ENCODE results near the gene ZNF565. TPM values are rescaled to one million over a fixed set of nuclear protein-coding genes. Genes with fewer than 3 reads are reported as not detected.

Gene ZNF565
- total RNA-seq, 1 experiment from 2014 or later, result 3.0 TPM

DNA sequence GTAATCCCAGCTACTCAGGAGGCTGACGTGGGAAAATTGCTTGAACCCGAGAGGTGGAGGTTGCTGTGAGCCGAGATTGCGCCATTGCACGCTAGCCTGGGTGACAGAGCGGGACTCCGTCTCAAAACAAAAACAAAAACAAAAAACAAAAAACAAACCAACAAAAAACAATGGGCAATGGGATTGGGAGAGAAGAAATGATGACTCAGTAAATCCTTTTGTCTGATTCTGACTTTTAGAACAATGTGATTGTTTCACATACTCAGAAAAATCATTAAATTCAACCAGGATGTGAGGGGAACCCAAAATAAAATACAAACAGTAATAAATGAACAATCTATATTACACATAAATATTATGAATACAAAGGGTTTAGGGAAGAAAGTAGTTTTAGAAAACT is 5.1 kb downstream of the ZNF565 start:
- Histone ChIP-seq H3K27me3 (ENCODE audit: low read length) (no peaks in the 10 kb centered on the region), H3F3A (ENCODE audit: low read length, unreplicated experiment) (no peaks in the 10 kb centered on the region), H3K79me2 (ENCODE audit: low read length) (peaks cover 8% of the 10 kb centered on the region), H3K36me3 (ENCODE audit: low read depth, low read length) (no peaks in the 10 kb centered on the region), H3K4me1 (ENCODE audit: insufficient read depth, low read length) (peaks cover 5% of the 10 kb centered on the region), H3K27ac (ENCODE audit: low read length) (no peak overlapping the region), H3K9me3 (ENCODE audit: low read length) (no peaks in the 10 kb centered on the region), H3K9me2 (replicated peaks; ENCODE audit: low read length) (no peaks in the 10 kb centered on the region), H3K4me3 (ENCODE audit: low read length) (no peak overlapping the region), H2AFZ (ENCODE audit: low read length) (no peak overlapping the region), H3K4me2 (ENCODE audit: low read length) (no peak overlapping the region), H4K20me1 (ENCODE audit: low read length) (no peaks in the 10 kb centered on the region), H3K9ac (ENCODE audit: low read length) (no peak overlapping the region)
- intact Hi-C loops (cut with micrococcal nuclease), result no loop called here
- ATAC-seq (no peak), DNase-seq (no peak)
- POLR2A ChIA-PET (ENCODE audit: unreplicated experiment), result no interaction called here
- no TSS peak for BruUV-seq (replicated peaks)
- CTCF ChIA-PET, result no interaction called here
- TF ChIP-seq EZH2phosphoT487 (IDR thresholded peaks at IDR 0.05; ENCODE audit: borderline replicate concordance, low read length) (no peak), EZH2 (IDR thresholded peaks at IDR 0.05; ENCODE audit: low read length, unreplicated experiment) (no peak)
- TF ChIP-seq, protein P1, sequence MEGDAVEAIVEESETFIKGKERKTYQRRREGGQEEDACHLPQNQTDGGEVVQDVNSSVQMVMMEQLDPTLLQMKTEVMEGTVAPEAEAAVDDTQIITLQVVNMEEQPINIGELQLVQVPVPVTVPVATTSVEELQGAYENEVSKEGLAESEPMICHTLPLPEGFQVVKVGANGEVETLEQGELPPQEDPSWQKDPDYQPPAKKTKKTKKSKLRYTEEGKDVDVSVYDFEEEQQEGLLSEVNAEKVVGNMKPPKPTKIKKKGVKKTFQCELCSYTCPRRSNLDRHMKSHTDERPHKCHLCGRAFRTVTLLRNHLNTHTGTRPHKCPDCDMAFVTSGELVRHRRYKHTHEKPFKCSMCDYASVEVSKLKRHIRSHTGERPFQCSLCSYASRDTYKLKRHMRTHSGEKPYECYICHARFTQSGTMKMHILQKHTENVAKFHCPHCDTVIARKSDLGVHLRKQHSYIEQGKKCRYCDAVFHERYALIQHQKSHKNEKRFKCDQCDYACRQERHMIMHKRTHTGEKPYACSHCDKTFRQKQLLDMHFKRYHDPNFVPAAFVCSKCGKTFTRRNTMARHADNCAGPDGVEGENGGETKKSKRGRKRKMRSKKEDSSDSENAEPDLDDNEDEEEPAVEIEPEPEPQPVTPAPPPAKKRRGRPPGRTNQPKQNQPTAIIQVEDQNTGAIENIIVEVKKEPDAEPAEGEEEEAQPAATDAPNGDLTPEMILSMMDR (conservative IDR thresholded peaks at IDR 0.05; ENCODE audit: low read depth, low read length), result no peak

- POLR2A ChIA-PET (ENCODE audit: unreplicated experiment), result no interaction called here
- Histone ChIP-seq H3K9me3 (ENCODE audit: low read length) (no peaks in the 10 kb centered on the region), H3K36me3 (ENCODE audit: low read depth, low read length) (no peaks in the 10 kb centered on the region), H3K27ac (ENCODE audit: low read length) (no peak overlapping the region), H2AFZ (ENCODE audit: low read length) (no peak overlapping the region), H3K4me3 (ENCODE audit: low read length) (no peak overlapping the region), H3K9me2 (replicated peaks; ENCODE audit: low read length) (no peaks in the 10 kb centered on the region), H3K79me2 (ENCODE audit: low read length) (no peaks in the 10 kb centered on the region), H4K20me1 (ENCODE audit: low read length) (no peaks in the 10 kb centered on the region), H3K9ac (ENCODE audit: low read length) (no peak overlapping the region), H3K27me3 (ENCODE audit: low read length) (no peaks in the 10 kb centered on the region), H3K4me1 (ENCODE audit: insufficient read depth, low read length) (no peaks in the 10 kb centered on the region), H3K4me2 (ENCODE audit: low read length) (no peak overlapping the region), H3F3A (ENCODE audit: low read length, unreplicated experiment) (no peaks in the 10 kb centered on the region)
- no peak for DNase-seq
- BruUV-seq (replicated peaks), result no TSS peak
- intact Hi-C loops (cut with micrococcal nuclease), result no loop called here
- CTCF ChIA-PET, result no interaction called here
- ATAC-seq, result no peak
- TF ChIP-seq, protein P1 (conservative IDR thresholded peaks at IDR 0.05; ENCODE audit: low read depth, low read length), result no peak
- TF ChIP-seq EZH2 (IDR thresholded peaks at IDR 0.05; ENCODE audit: low read length, unreplicated experiment) (no peak), EZH2phosphoT487 (IDR thresholded peaks at IDR 0.05; ENCODE audit: borderline replicate concordance, low read length) (no peak)
These were observed 6.7 kb downstream of the ZNF565 start for GRCh38 chr19:36207605-36208252.

DNA sequence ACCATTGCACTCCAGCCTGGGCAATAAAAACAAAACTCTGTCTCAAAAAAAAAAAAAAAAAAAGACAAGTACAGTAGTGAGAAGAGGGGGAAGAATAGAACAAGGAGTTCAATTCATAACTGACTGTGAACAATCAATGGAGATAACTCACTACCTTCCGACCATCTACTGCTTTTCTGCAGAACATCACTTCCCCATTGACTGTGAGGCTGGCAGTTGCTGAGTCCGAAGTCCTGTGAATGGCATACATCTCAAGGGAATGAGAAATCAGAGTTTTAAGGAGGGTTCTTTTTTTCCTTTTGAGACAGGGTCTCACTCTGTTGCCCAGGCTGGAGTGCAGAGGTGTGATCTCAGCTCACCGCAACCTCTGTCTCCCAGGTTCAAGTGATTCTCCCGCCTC is 11.2 kb downstream of the ZNF565 start:
- ChIA-PET CTCF (no interaction called here), POLR2A (ENCODE audit: unreplicated experiment) (no interaction called here)
- H3K9ac ChIP-seq (ENCODE audit: low read length), result no peak overlapping the region
- H3K27me3 ChIP-seq (ENCODE audit: low read length), result no peaks in the 10 kb centered on the region
- no peaks in the 10 kb centered on the region for H3K36me3 ChIP-seq (ENCODE audit: low read depth, low read length)
- no peak overlapping the region for H3K4me3 ChIP-seq (ENCODE audit: low read length)
- no peaks in the 10 kb centered on the region for H3K9me3 ChIP-seq (ENCODE audit: low read length)
- no peaks in the 10 kb centered on the region for H3K4me1 ChIP-seq (ENCODE audit: insufficient read depth, low read length)
- TF ChIP-seq EZH2 (IDR thresholded peaks at IDR 0.05; ENCODE audit: low read length, unreplicated experiment) (no peak), EZH2phosphoT487 (IDR thresholded peaks at IDR 0.05; ENCODE audit: borderline replicate concordance, low read length) (no peak)
- TF ChIP-seq, protein P1 (conservative IDR thresholded peaks at IDR 0.05; ENCODE audit: low read depth, low read length), result no peak
- ATAC-seq (no peak), DNase-seq (no peak)
- no peaks in the 10 kb centered on the region for H3F3A ChIP-seq (ENCODE audit: low read length, unreplicated experiment)
- no peaks in the 10 kb centered on the region for H3K79me2 ChIP-seq (ENCODE audit: low read length)
- H3K9me2 ChIP-seq (replicated peaks; ENCODE audit: low read length), result no peaks in the 10 kb centered on the region
- no peak overlapping the region for H3K27ac ChIP-seq (ENCODE audit: low read length)
- intact Hi-C loops (cut with micrococcal nuclease), result no loop called here
- BruUV-seq (replicated peaks), result no TSS peak
- no peak overlapping the region for H2AFZ ChIP-seq (ENCODE audit: low read length)
- H4K20me1 ChIP-seq (ENCODE audit: low read length), result no peaks in the 10 kb centered on the region
- no peak overlapping the region for H3K4me2 ChIP-seq (ENCODE audit: low read length)

Measured in PC-3 (cell line).